Liver (tissue), 9 donors: ENCODE results near the gene GALNT9. TPM values are rescaled to one million over a fixed set of nuclear protein-coding genes. Genes with fewer than 3 reads are reported as not detected.

ENCODE experiments used
- DNase-seq: peaks from one replicate; pipeline ENCODE4 v3.0.0-alpha.2; 2017; ENCODE audit warnings: low spot score
- H3K27ac ChIP-seq, 2 donors: one replicate each; pipeline ENCODE4 v1.7.0; 2013; ENCODE audit warnings: inconsistent platforms in 2 of 2, low read length in 2 of 2, control low read depth in 1 of 2, low read depth in 1 of 2, mild to moderate bottlenecking in 1 of 2
- H3K27me3 ChIP-seq, 4 donors: one replicate each; pipeline versions ENCODE4 v1.6.1 to v1.7.0; 2013; ENCODE audit warnings: low read length in 3 of 4, inconsistent platforms in 1 of 4, mild to moderate bottlenecking in 1 of 4, moderate library complexity in 1 of 4; ENCODE audit not compliant: control insufficient read depth in 4 of 4, insufficient read depth in 4 of 4
- H3K36me3 ChIP-seq, 4 donors: one replicate each; pipeline versions ENCODE4 v1.6.1 to v1.7.0; 2013; ENCODE audit warnings: low read length in 3 of 4, mild to moderate bottlenecking in 3 of 4, low read depth in 1 of 4, moderate library complexity in 1 of 4; ENCODE audit not compliant: control insufficient read depth in 4 of 4, insufficient read depth in 3 of 4
- H3K4me1 ChIP-seq, 4 donors: one replicate each; pipeline versions ENCODE4 v1.6.1 to v1.7.0; 2013; ENCODE audit warnings: low read length in 3 of 4, mild to moderate bottlenecking in 3 of 4, moderate library complexity in 1 of 4; ENCODE audit not compliant: control insufficient read depth in 4 of 4, insufficient read depth in 4 of 4
- H3K4me3 ChIP-seq, 3 donors: one replicate each; pipeline versions ENCODE4 v1.6.1 to v1.7.0; 2013; ENCODE audit warnings: low read length in 3 of 3, control low read depth in 1 of 3, low read depth in 1 of 3, mild to moderate bottlenecking in 1 of 3
- H3K9ac ChIP-seq, 2 donors: one replicate each; pipeline ENCODE4 v1.7.0; 2013; ENCODE audit warnings: low read length in 2 of 2, mild to moderate bottlenecking in 2 of 2, moderate library complexity in 2 of 2, control low read depth in 1 of 2, low read depth in 1 of 2
- H3K9me3 ChIP-seq, 4 donors: one replicate each; pipeline versions ENCODE4 v1.6.1 to v1.7.0; 2013; ENCODE audit warnings: low read length in 3 of 4; ENCODE audit not compliant: control insufficient read depth in 4 of 4
- ATF3 ChIP-seq: IDR thresholded peaks from 2 replicates; pipeline ENCODE4 v1.6.1; 2016; ENCODE audit warnings: antibody characterized with exemption
- CTCF ChIP-seq: fragments of 150-350 bp; IDR thresholded peaks from 2 replicates; pipeline ENCODE4 v1.5.1; 2017; ENCODE audit warnings: improper control_type of control experiment, low read depth, low read length; ENCODE audit not compliant: missing input control
- EGR1 ChIP-seq, 2 donors: IDR thresholded peaks; 2 replicates each; pipeline ENCODE4 v1.6.1; 2016 to 2018; ENCODE audit warnings: antibody characterized with exemption in 2 of 2, low read depth in 2 of 2
- FOXA1 ChIP-seq: IDR thresholded peaks from 2 replicates; pipeline ENCODE4 v1.6.1; 2016; ENCODE audit warnings: antibody characterized with exemption
- FOXA2 ChIP-seq: IDR thresholded peaks from 2 replicates; pipeline ENCODE4 v1.6.1; 2016; ENCODE audit warnings: antibody characterized with exemption
- GABPA ChIP-seq, 2 donors: IDR thresholded peaks in 1 of 2; conservative IDR thresholded peaks in 1 of 2; 2 replicates each; pipeline ENCODE4 v1.6.1; 2016; ENCODE audit warnings: antibody characterized with exemption in 2 of 2, mild to moderate bottlenecking in 1 of 2, moderate library complexity in 1 of 2
- HNF4A ChIP-seq, 2 donors: conservative IDR thresholded peaks; 2 replicates each; pipeline ENCODE4 v1.6.1; 2016; ENCODE audit warnings: antibody characterized with exemption in 2 of 2, mild to moderate bottlenecking in 2 of 2
- HNF4G ChIP-seq: IDR thresholded peaks from 2 replicates; pipeline ENCODE4 v1.6.1; 2016; ENCODE audit warnings: antibody characterized with exemption
- JUND ChIP-seq, 2 donors: IDR thresholded peaks; 2 replicates each; pipeline ENCODE4 v1.6.1; 2016; ENCODE audit warnings: antibody characterized with exemption in 2 of 2
- MAX ChIP-seq: IDR thresholded peaks from 2 replicates; pipeline ENCODE4 v1.6.1; 2016; ENCODE audit warnings: antibody characterized with exemption
- NR2F2 ChIP-seq: IDR thresholded peaks from 2 replicates; pipeline ENCODE4 v1.6.1; 2016; ENCODE audit warnings: antibody characterized with exemption
- RAD21 ChIP-seq, 2 donors: IDR thresholded peaks; 2 replicates each; pipeline ENCODE4 v1.6.1; 2016; ENCODE audit warnings: antibody characterized with exemption in 2 of 2, mild to moderate bottlenecking in 2 of 2
- REST ChIP-seq: IDR thresholded peaks from 2 replicates; pipeline ENCODE4 v1.6.1; 2016; ENCODE audit warnings: antibody characterized with exemption, mild to moderate bottlenecking
- RXRA ChIP-seq, 2 donors: IDR thresholded peaks; 2 replicates each; pipeline ENCODE4 v1.6.1; 2017 to 2018; ENCODE audit warnings: antibody characterized with exemption in 2 of 2, mild to moderate bottlenecking in 1 of 2
- SP1 ChIP-seq: IDR thresholded peaks from 2 replicates; pipeline ENCODE4 v1.6.1; 2018; ENCODE audit warnings: antibody characterized with exemption, mild to moderate bottlenecking
- TAF1 ChIP-seq: conservative IDR thresholded peaks from 2 replicates; pipeline ENCODE4 v1.6.1; 2016; ENCODE audit warnings: antibody characterized with exemption, mild to moderate bottlenecking
- YY1 ChIP-seq: IDR thresholded peaks from 2 replicates; pipeline ENCODE4 v1.6.1; 2016; ENCODE audit warnings: antibody characterized with exemption, mild to moderate bottlenecking
- ZBTB33 ChIP-seq: IDR thresholded peaks from 2 replicates; pipeline ENCODE4 v1.6.1; 2016; ENCODE audit warnings: antibody characterized with exemption
- WGBS: extraction: QIAGEN DNeasy Blood & Tissue Kit; methylation state at CpG from one replicate; pipeline ENCODE4 v1.1.7; 2013; 5-methylcytosine and 5-hydroxymethylcytosine counted together
- polyA plus RNA-seq, 2 donors: library from polyadenylated mRNA; stranded (reverse) in 1 of 2; unstranded in 1 of 2; fragments of 200-250 nt in 1 of 2; fragments of >200 nt in 1 of 2; fragmentation: Nextera tagmentation in 1 of 2; extraction: Ambion mirVana in 1 of 2; gene quantifications; one replicate each; pipeline versions ENCODE4 v1.2.1 to v1.2.3, GENCODE V29; 2013 to 2015
- total RNA-seq, 2 donors: library from RNA; depleted of rRNA; stranded (reverse); fragments of >200 nt; gene quantifications; one replicate each; pipeline ENCODE4 v1.2.3, GENCODE V29; 2014
- donor health status: healthy.
- donor health status: healthy.
- donor health status: healthy.
- donor health status: healthy.
- donor health status: healthy.

Gene GALNT9
- total and polyA plus RNA-seq, 4 donors, result 0.05 to 0.25 (median 0.09) TPM; not detected in 1

- Histone ChIP-seq H3K9me3 (no peaks in the 10 kb centered on the region), H3K27ac (no peak overlapping the region), H3K4me1 (no peaks in the 10 kb centered on the region), H3K27me3 (no peaks in the 10 kb centered on the region), H3K36me3 (no peaks in the 10 kb centered on the region), H3K4me3 (no peak overlapping the region), H3K9ac (no peak overlapping the region)
- 82% methylated on average over 18 of the region's 18 CpGs for WGBS
- no peak for TF ChIP-seq HNF4G
- TF ChIP-seq RAD21 (IDR thresholded peaks at IDR 0.05), result no peak
- TF ChIP-seq FOXA1, result no peak
- no peak for TF ChIP-seq REST
- TF ChIP-seq JUND (IDR thresholded peaks at IDR 0.05), result no peak
- TF ChIP-seq MAX, result no peak
- no peak for TF ChIP-seq TAF1
- TF ChIP-seq NR2F2, result no peak
- TF ChIP-seq GABPA (IDR thresholded peaks at IDR 0.05 in 1 of 2, conservative IDR thresholded peaks at IDR 0.05 in 1 of 2), result no peak
- TF ChIP-seq EGR1 (IDR thresholded peaks at IDR 0.05; ENCODE audit: low read depth in 2 of 2), result no peak
- no peak for TF ChIP-seq YY1
- no peak for TF ChIP-seq CTCF
- TF ChIP-seq FOXA2, result no peak
- TF ChIP-seq HNF4A (conservative IDR thresholded peaks at IDR 0.05), result no peak
- TF ChIP-seq SP1, result no peak
- no peak for TF ChIP-seq RXRA (IDR thresholded peaks at IDR 0.05)
- TF ChIP-seq ZBTB33, result no peak
- no peak for TF ChIP-seq ATF3
- DNase-seq, result no peak
Observed at GRCh38 chr12:132251310-132251709, 78.1 kb downstream of the GALNT9 start.

- no peaks in the 10 kb centered on the region for H3K36me3 ChIP-seq
- H3K4me1 ChIP-seq, result no peaks in the 10 kb centered on the region
- H3K4me3 ChIP-seq, result no peak overlapping the region
- no peak overlapping the region for H3K27ac ChIP-seq
- no peaks in the 10 kb centered on the region for H3K27me3 ChIP-seq
- WGBS, result 91% methylated on average over 33 of the region's 33 CpGs
- no peaks in the 10 kb centered on the region for H3K9me3 ChIP-seq
- H3K9ac ChIP-seq, result no peak overlapping the region
- DNase-seq, result no peak
- TF ChIP-seq HNF4G (no peak), ZBTB33 (no peak), FOXA1 (no peak), EGR1 (IDR thresholded peaks at IDR 0.05; ENCODE audit: low read depth in 2 of 2) (no peak), ATF3 (no peak), TAF1 (no peak), SP1 (no peak), GABPA (IDR thresholded peaks at IDR 0.05 in 1 of 2, conservative IDR thresholded peaks at IDR 0.05 in 1 of 2) (no peak), MAX (no peak), NR2F2 (no peak), RAD21 (IDR thresholded peaks at IDR 0.05) (no peak)
Observed at GRCh38 chr12:132250707-132251106, 78.7 kb downstream of the GALNT9 start.
